ENCODE data around the gene MAN1C1. TPM values are rescaled to one million over a fixed set of nuclear protein-coding genes. Genes with fewer than 3 reads are reported as not detected.

MAN1C1 gene
- total RNA-seq, 1 donor from 2014 or later, result 0.63 TPM

DNA sequence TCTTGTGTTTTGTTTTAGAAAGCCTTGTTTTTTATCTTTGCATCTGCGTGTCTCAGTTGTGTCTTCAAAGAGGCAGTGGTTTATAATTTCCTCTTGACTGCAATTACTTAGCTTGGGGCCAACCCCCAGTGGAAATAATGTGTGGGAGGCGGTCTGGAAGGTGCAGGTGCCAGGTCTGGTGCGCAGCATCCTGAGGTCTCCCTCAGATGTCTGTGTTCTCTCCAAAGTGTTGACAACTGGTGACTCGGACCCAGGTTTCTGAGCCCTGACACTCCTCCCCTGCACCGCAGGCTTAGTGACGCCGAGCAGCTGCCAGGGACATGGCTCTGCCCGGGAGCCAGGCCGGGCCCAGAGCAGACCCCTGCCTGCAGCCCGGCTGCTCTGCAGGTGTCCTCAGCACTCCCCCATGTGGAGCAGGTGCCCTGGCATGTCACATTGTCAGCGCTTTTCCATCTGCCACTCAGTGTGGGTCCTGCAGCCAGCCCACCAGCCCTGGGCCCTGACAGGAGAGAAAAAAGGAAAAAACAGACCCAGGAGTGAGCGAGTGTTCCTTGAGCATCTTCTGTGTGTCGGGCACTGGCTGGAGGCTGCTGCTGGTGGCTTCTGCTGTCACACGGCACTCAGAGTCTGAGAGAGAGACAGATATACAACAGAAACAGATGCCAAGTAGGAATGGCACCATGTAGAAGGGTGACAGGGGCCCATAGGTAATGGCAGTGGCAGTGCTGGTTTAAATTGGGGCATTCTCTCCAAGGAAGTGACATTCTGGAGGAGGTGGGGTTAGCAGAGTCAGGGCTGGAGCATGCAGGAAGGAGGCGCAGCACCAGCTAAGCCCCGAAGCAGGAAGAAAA is 158.6 kb downstream of the MAN1C1 start:
- H3K4me3 ChIP-seq (ENCODE audit: low read depth, low read length), result no peak overlapping the region
- no peak for DNase-seq (ENCODE audit: low read depth)
- TF ChIP-seq, protein P1, sequence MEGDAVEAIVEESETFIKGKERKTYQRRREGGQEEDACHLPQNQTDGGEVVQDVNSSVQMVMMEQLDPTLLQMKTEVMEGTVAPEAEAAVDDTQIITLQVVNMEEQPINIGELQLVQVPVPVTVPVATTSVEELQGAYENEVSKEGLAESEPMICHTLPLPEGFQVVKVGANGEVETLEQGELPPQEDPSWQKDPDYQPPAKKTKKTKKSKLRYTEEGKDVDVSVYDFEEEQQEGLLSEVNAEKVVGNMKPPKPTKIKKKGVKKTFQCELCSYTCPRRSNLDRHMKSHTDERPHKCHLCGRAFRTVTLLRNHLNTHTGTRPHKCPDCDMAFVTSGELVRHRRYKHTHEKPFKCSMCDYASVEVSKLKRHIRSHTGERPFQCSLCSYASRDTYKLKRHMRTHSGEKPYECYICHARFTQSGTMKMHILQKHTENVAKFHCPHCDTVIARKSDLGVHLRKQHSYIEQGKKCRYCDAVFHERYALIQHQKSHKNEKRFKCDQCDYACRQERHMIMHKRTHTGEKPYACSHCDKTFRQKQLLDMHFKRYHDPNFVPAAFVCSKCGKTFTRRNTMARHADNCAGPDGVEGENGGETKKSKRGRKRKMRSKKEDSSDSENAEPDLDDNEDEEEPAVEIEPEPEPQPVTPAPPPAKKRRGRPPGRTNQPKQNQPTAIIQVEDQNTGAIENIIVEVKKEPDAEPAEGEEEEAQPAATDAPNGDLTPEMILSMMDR (conservative IDR thresholded peaks at IDR 0.05; ENCODE audit: low read depth, low read length), result no peak

DNA sequence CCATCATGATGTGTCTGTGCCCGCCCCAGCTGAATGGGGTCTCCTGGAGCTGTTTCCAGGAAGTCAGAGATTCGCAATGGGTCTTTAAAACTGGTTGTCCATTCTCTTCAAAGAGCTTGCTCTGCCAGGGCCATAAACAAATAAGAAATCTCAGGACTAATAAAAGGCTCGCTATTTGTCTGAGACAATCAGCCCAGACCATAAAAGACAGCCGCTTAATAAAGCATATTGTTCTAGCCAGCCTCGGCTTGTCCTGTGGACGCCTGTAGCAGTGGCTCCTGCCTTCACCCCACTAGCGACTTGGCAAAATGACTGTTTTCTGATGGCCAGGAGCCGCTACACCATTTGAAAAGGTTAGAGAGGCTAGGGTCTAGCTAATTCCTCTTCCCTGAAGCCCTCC is 162.8 kb downstream of the MAN1C1 start:
- DNase-seq (ENCODE audit: low read depth), result no peak
- TF ChIP-seq, protein P1 (conservative IDR thresholded peaks at IDR 0.05; ENCODE audit: low read depth, low read length), result no peak
- no peak overlapping the region for H3K4me3 ChIP-seq (ENCODE audit: low read depth, low read length)

DNA sequence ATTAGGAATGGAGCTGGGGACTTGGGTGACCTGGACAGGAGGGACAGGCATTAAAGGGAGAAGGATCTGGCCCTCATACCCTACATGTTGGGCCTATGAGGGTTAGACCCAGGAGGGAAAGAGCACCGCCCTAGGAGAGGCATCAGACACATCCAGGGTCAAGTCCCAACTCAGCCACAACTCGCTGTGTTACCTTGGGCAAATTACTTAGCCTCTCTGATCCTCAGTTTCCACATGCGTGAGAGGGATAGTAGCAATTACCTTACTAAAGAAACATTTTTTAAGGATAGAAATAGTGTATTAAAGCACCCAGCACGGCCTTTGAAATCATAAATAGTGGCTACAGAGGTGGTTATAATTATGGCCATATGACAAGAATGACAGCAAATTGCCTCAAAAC is 163.3 kb downstream of the MAN1C1 start:
- DNase-seq (ENCODE audit: low read depth), result no peak
- H3K4me3 ChIP-seq (ENCODE audit: low read depth, low read length), result no peak overlapping the region
- TF ChIP-seq, protein P1 (conservative IDR thresholded peaks at IDR 0.05; ENCODE audit: low read depth, low read length), result no peak

DNA sequence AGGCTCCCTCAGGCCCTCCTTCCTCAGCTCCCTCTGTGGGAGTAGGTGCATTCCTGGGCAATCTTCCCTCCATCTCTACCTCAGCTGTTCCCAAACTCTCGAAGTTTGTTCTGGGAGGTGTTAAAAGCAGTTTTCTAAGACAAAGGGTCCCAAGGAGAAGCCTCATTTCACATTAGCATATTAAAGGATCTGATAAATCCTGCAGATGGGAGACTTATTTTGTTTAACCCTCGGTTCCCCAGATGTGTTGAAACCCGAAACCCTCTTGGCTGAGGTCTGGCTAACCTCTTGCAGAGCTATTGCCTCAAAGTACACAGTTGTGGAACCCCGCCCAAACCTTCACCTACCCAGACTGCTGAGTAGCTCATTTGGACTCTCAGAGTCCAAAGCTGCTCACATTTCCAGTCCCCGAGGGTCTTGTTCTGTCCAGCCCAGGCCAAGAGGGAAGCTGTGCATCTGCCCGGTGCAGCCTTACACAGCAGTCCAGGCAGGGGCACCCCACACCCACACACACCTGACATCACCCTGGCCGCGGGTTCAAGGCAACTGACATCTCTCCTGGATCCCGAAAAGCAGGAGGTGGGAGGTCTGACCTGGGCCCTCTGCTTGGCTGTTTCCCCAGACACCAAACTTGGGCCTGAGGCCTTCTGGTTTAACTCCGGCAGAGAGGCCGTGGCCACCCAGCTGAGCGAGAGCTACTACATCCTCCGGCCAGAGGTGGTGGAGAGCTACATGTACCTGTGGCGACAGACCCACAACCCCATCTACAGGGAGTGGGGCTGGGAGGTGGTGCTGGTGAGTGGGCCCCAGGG is 163.9 kb downstream of the MAN1C1 start:
- H3K4me3 ChIP-seq (ENCODE audit: low read depth, low read length), result no peak overlapping the region
- DNase-seq (ENCODE audit: low read depth), result no peak
- TF ChIP-seq, protein P1 (conservative IDR thresholded peaks at IDR 0.05; ENCODE audit: low read depth, low read length), result no peak

DNA sequence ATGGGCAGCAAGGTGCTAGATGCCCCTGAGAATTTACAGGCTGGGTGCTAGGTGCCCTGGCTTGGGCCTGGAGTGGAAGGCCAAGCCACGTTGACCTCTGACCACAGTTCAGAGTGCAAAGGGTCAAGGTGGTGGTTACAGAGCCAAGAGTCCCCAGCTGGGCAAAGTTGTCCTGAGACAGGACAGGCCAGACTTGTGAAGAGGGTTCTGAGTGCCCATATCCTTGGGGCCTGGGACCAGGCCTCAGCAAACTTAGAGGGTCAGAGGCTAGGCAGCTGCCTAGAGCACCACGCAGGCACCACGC is 164.5 kb downstream of the MAN1C1 start:
- TF ChIP-seq, protein P1 (conservative IDR thresholded peaks at IDR 0.05; ENCODE audit: low read depth, low read length), result no peak
- no peak overlapping the region for H3K4me3 ChIP-seq (ENCODE audit: low read depth, low read length)
- no peak for DNase-seq (ENCODE audit: low read depth)

DNA sequence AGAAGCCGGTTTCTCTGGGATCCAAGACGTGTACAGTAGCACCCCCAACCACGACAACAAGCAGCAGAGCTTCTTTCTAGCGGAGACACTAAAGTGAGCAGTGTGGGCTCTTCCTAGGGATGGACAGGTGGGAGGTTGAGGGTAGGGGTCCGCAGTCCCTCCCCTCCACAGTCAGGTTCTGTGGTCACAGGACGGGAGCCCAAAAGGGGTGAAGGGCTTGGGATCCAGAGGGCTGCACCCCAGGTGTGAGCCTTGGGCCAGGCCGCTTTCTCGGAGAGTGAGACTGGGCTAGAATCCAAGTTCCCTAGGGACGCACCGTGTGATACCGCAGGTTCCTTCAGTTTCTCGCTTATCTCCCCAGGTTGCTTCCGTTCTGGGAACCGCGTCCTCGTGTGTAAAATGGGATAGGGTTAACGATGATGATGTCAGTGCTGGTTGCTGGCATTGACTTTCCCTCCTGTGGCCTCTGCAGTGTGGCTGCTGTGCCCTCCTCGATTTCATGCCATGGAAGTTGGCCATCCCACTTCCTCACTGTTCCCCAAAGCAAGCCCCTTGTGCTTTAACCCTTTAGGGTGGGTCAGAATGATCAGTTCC is 166.1 kb downstream of the MAN1C1 start:
- H3K4me3 ChIP-seq (ENCODE audit: low read depth, low read length), result no peak overlapping the region
- no peak for DNase-seq (ENCODE audit: low read depth)
- TF ChIP-seq, protein P1 (conservative IDR thresholded peaks at IDR 0.05; ENCODE audit: low read depth, low read length), result no peak

Data from epithelial cell of proximal tubule (primary cell).